ENCODE results near the gene PGAM2.
A peak's percentile ranks its signal among the peaks of the same experiment; 100 is the strongest.

Gene PGAM2

GRCh38 chr7:44107116-44107960 lies 42.0 kb upstream of the PGAM2 start:
- Histone ChIP-seq H3K4me1 (ENCODE audit: control insufficient read depth, insufficient read depth, low read length) (peaks cover 4% of the 10 kb centered on the region), H3K27me3 (ENCODE audit: control insufficient read depth, insufficient read depth, low read length) (peaks cover 4% of the 10 kb centered on the region), H3K36me3 (ENCODE audit: control insufficient read depth, insufficient read depth, low read length) (no peaks in the 10 kb centered on the region), H3K9ac (ENCODE audit: low read length) (no peak overlapping the region), H3K4me3 (ENCODE audit: low read length) (no peak overlapping the region), H3K27ac (ENCODE audit: low read depth, low read length) (no peak overlapping the region)

- Histone ChIP-seq H3K27me3 (ENCODE audit: control insufficient read depth, insufficient read depth, low read length) (peaks cover 4% of the 10 kb centered on the region), H3K4me3 (ENCODE audit: low read length) (peak overlapping the region; percentile 80), H3K36me3 (ENCODE audit: control insufficient read depth, insufficient read depth, low read length) (no peaks in the 10 kb centered on the region), H3K4me1 (ENCODE audit: control insufficient read depth, insufficient read depth, low read length) (peaks cover 4% of the 10 kb centered on the region), H3K27ac (ENCODE audit: low read depth, low read length) (no peak overlapping the region), H3K9ac (ENCODE audit: low read length) (no peak overlapping the region)
These were observed 41.1 kb upstream of the PGAM2 start for GRCh38 chr7:44106311-44107065.

- Histone ChIP-seq H3K9ac (ENCODE audit: low read length) (no peak overlapping the region), H3K27me3 (ENCODE audit: control insufficient read depth, insufficient read depth, low read length) (peaks cover 4% of the 10 kb centered on the region), H3K27ac (ENCODE audit: low read depth, low read length) (peak overlapping the region; percentile 37), H3K36me3 (ENCODE audit: control insufficient read depth, insufficient read depth, low read length) (no peaks in the 10 kb centered on the region), H3K4me1 (ENCODE audit: control insufficient read depth, insufficient read depth, low read length) (peaks cover 4% of the 10 kb centered on the region), H3K4me3 (ENCODE audit: low read length) (peak overlapping the region; percentile 80)
These were observed 40.5 kb upstream of the PGAM2 start for GRCh38 chr7:44105832-44106231.

DNA sequence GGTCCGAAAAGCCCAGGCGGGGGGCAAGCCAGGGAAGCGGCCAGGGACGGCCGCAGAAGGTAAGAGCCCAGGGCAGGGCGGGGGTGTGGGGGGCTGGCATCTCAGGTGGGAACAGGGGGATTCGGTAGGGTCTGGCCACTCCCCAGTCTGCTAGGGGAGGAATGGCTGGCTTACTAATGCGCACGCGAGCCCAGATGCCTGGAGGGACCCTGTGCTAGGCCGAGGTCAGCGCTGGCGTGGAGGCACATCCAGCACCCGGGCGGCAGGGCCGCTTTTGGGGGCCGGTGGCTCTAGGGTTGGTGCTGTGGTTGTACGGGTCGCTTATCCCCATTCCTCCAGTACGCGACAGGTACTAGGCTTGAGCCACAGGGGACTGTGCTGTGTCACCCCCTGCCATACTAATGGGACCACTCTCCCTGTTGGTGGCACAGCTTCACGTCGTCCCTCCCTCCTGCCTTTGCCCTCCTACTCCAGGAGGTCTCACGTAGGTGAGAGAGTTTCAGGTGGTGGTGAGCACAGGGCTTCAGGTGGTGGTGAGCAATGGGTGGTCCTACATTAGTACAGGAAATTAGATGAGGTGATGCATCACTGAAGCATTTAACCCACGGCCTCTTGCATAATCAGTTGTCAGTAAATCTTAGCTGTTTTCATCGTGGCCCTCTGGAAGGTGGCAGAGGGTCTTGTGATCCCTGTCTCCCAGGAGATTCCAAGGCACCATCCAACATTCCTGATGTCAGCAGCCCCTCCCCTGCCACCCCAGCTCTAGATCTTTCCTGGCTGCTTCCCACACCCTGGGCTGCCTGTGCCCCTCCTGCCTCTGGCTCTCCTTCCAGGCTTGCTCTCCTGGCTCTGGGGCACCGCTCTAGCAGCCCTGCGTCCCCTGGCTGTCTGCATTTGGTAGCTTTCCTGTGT lies 39.7 kb upstream of the PGAM2 start:
- Histone ChIP-seq H3K27me3 (ENCODE audit: control insufficient read depth, insufficient read depth, low read length) (peaks cover 4% of the 10 kb centered on the region), H3K4me3 (ENCODE audit: low read length) (peak overlapping the region; percentile 80), H3K36me3 (ENCODE audit: control insufficient read depth, insufficient read depth, low read length) (no peaks in the 10 kb centered on the region), H3K9ac (ENCODE audit: low read length) (peak overlapping the region; percentile 30), H3K4me1 (ENCODE audit: control insufficient read depth, insufficient read depth, low read length) (peaks cover 4% of the 10 kb centered on the region), H3K27ac (ENCODE audit: low read depth, low read length) (peak overlapping the region; percentile 76)

GRCh38 chr7:44103923-44104859 lies 38.8 kb upstream of the PGAM2 start, which contains the start of gene AEBP1:
TSS of gene AEBP1 (plus strand) at chr7:44104345. CDS start at chr7:44104666, 321 bp downstream.
- peak within 1 kb of the TSS; percentile 80 for H3K4me3 ChIP-seq (ENCODE audit: low read length)
- H3K27ac ChIP-seq (ENCODE audit: low read depth, low read length), result peak within 1 kb of the TSS; percentile 76
- peak within 1 kb of the TSS; percentile 30 for H3K9ac ChIP-seq (ENCODE audit: low read length)
- no peaks in the 10 kb centered on the region for H3K36me3 ChIP-seq (ENCODE audit: control insufficient read depth, insufficient read depth, low read length)
- peaks cover 4% of the 10 kb centered on the region for H3K27me3 ChIP-seq (ENCODE audit: control insufficient read depth, insufficient read depth, low read length)
- peaks cover 4% of the 10 kb centered on the region for H3K4me1 ChIP-seq (ENCODE audit: control insufficient read depth, insufficient read depth, low read length)

GRCh38 chr7:44103566-44103922 lies 38.2 kb upstream of the PGAM2 start:
- no peaks in the 10 kb centered on the region for H3K36me3 ChIP-seq (ENCODE audit: control insufficient read depth, insufficient read depth, low read length)
- H3K27ac ChIP-seq (ENCODE audit: low read depth, low read length), result peak overlapping the region; percentile 27
- H3K4me1 ChIP-seq (ENCODE audit: control insufficient read depth, insufficient read depth, low read length), result peaks cover 4% of the 10 kb centered on the region
- no peak overlapping the region for H3K9ac ChIP-seq (ENCODE audit: low read length)
- peaks cover 4% of the 10 kb centered on the region for H3K27me3 ChIP-seq (ENCODE audit: control insufficient read depth, insufficient read depth, low read length)
- no peak overlapping the region for H3K4me3 ChIP-seq (ENCODE audit: low read length)

GRCh38 chr7:44102846-44103565 lies 37.6 kb upstream of the PGAM2 start:
- Histone ChIP-seq H3K9ac (ENCODE audit: low read length) (no peak overlapping the region), H3K27me3 (ENCODE audit: control insufficient read depth, insufficient read depth, low read length) (peaks cover 4% of the 10 kb centered on the region), H3K27ac (ENCODE audit: low read depth, low read length) (peak overlapping the region; percentile 27), H3K4me3 (ENCODE audit: low read length) (no peak overlapping the region), H3K36me3 (ENCODE audit: control insufficient read depth, insufficient read depth, low read length) (no peaks in the 10 kb centered on the region), H3K4me1 (ENCODE audit: control insufficient read depth, insufficient read depth, low read length) (peaks cover 4% of the 10 kb centered on the region)

DNA sequence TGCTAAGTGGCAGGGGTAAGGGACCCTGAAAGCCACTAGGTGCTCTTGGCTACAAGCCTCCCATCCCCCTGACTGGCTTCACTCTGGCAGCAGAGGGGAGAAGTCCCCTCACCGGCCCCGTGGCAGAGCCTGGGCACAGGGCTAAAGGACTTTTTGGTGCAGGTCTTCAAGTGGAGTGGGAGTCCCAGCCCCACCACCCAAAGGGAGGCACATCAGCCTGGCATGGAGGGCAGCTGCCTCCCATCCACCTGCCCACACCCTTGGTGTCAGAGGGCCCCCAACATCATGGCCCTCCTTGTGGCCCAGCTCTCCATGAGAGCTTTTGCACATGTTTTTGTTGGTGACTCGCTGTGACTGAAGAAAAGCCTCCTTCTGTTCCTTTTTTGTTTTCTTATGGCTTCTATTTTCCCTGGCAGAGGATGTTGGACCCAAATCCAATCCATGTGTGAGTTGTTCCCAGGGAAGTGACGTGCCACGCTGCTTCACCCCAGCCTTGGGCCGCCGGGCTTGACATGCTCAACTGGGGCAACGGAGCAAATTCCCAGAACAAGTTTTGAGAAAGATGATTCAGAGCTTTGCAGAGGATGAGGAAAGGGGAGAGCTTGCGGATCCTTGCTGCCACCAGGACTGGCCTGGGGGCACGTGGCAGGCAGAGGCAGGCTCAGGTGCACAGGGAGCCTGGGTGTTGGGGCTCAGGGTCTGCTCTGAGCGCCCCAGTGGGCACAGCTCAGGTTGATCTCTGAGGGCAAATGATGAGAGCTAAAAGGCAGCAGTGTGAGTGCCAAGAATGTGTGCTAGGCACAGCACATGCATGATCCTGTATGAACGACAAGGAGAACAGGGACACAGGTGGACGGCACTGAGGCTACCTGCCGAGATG lies 36.8 kb upstream of the PGAM2 start:
- peaks cover 4% of the 10 kb centered on the region for H3K27me3 ChIP-seq (ENCODE audit: control insufficient read depth, insufficient read depth, low read length)
- peak overlapping the region; percentile 21 for H3K27ac ChIP-seq (ENCODE audit: low read depth, low read length)
- no peaks in the 10 kb centered on the region for H3K36me3 ChIP-seq (ENCODE audit: control insufficient read depth, insufficient read depth, low read length)
- H3K4me1 ChIP-seq (ENCODE audit: control insufficient read depth, insufficient read depth, low read length), result peaks cover 4% of the 10 kb centered on the region
- no peak overlapping the region for H3K4me3 ChIP-seq (ENCODE audit: low read length)
- H3K9ac ChIP-seq (ENCODE audit: low read length), result no peak overlapping the region

GRCh38 chr7:44101303-44101965 lies 36.1 kb upstream of the PGAM2 start:
- peak overlapping the region; percentile 21 for H3K27ac ChIP-seq (ENCODE audit: low read depth, low read length)
- H3K4me1 ChIP-seq (ENCODE audit: control insufficient read depth, insufficient read depth, low read length), result peaks cover 4% of the 10 kb centered on the region
- H3K9ac ChIP-seq (ENCODE audit: low read length), result no peak overlapping the region

More at GRCh38 chr7:44101303-44101965, 36.1 kb upstream of the PGAM2 start:
- Histone ChIP-seq H3K27me3 (ENCODE audit: control insufficient read depth, insufficient read depth, low read length) (peaks cover 4% of the 10 kb centered on the region), H3K4me3 (ENCODE audit: low read length) (no peak overlapping the region), H3K36me3 (ENCODE audit: control insufficient read depth, insufficient read depth, low read length) (no peaks in the 10 kb centered on the region)

All from rectal smooth muscle tissue (tissue), 1 donor.